AG04450 (cell line): ENCODE results near the gene SEZ6. TPM values are rescaled to one million over a fixed set of nuclear protein-coding genes. Genes with fewer than 3 reads are reported as not detected.

Source experiments
- CTCF ChIA-PET: fragments of 300-600, 350-600 bp; formaldehyde crosslinking; extraction: SDS; loops from one replicate; lab custom pipeline; 2022; ENCODE audit warnings: antibody characterized with exemption, inconsistent platforms; lab: Charles Lee
- POLR2A ChIA-PET: fragments of 350-600 bp; formaldehyde crosslinking; extraction: SDS; loops from one replicate; lab custom pipeline; 2021; ENCODE audit warnings: antibody characterized with exemption, inconsistent platforms; lab: Yijun Ruan, JAX
- DNase-seq: peaks from one replicate; pipeline ENCODE4 v3.0.0-alpha.2; 2011; ENCODE audit warnings: low read depth, low spot score
- H3K27ac ChIP-seq: one replicate; pipeline ENCODE4 v1.5.1; 2012; ENCODE audit warnings: low read depth, low read length, control low read depth
- H3K27me3 ChIP-seq: one replicate; pipeline ENCODE4 v1.6.0; 2012; ENCODE audit warnings: low read length; ENCODE audit not compliant: control insufficient read depth, insufficient read depth
- H3K4me3 ChIP-seq: 2 replicates; pipeline ENCODE4 v1.5.1; 2011; ENCODE audit warnings: mild to moderate bottlenecking, low read depth, low read length, control low read depth
- H3K9me3 ChIP-seq: 2 replicates; pipeline ENCODE4 v1.5.1; 2012; ENCODE audit warnings: low read length; ENCODE audit not compliant: control insufficient read depth, insufficient read depth
- polyA plus RNA-seq: library from polyadenylated mRNA; depleted of rRNA; stranded (reverse); fragments of >200 nt; gene quantifications from 2 replicates; pipeline ENCODE4 v1.2.3, GENCODE V29; 2011
- TF ChIP-seq, protein P1 (sequence below): IDR thresholded peaks from 2 replicates; pipeline ENCODE4 v1.5.1; 2011; ENCODE audit warnings: low read depth, low read length, control low read depth, inconsistent platforms

SEZ6 gene
- polyA plus RNA-seq, 1 experiment, result not detected

DNA sequence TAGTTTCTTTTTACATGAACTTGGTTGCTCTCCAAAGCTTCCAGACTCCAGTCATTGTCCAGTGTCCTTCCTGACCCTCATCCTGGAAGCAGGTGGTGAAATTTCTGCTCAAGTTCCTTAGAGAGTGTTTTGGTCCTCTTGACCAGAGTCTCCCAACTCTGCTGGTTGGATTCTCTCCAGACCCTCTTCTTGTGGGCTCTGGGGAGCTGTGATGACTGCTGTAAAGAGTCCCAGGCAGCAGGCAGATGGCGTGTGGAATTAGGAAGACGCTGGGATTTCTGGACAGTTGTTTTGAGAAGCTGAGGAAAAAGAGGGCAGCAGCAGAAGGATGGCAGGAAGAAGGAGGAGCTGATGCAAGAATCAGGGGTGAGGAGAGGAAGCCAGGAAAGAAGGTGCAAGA, 1.6 kb upstream of the SEZ6 start:
- ChIA-PET CTCF (no interaction called here), POLR2A (no interaction called here)
- Histone ChIP-seq H3K27me3 (peaks cover 62% of the 10 kb centered on the region), H3K9me3 (no peaks in the 10 kb centered on the region; the same call in 1 of the 2 replicates), H3K4me3 (no peak overlapping the region), H3K27ac (no peak overlapping the region)
- DNase-seq, result no peak
- TF ChIP-seq, protein P1, sequence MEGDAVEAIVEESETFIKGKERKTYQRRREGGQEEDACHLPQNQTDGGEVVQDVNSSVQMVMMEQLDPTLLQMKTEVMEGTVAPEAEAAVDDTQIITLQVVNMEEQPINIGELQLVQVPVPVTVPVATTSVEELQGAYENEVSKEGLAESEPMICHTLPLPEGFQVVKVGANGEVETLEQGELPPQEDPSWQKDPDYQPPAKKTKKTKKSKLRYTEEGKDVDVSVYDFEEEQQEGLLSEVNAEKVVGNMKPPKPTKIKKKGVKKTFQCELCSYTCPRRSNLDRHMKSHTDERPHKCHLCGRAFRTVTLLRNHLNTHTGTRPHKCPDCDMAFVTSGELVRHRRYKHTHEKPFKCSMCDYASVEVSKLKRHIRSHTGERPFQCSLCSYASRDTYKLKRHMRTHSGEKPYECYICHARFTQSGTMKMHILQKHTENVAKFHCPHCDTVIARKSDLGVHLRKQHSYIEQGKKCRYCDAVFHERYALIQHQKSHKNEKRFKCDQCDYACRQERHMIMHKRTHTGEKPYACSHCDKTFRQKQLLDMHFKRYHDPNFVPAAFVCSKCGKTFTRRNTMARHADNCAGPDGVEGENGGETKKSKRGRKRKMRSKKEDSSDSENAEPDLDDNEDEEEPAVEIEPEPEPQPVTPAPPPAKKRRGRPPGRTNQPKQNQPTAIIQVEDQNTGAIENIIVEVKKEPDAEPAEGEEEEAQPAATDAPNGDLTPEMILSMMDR, result no peak

DNA sequence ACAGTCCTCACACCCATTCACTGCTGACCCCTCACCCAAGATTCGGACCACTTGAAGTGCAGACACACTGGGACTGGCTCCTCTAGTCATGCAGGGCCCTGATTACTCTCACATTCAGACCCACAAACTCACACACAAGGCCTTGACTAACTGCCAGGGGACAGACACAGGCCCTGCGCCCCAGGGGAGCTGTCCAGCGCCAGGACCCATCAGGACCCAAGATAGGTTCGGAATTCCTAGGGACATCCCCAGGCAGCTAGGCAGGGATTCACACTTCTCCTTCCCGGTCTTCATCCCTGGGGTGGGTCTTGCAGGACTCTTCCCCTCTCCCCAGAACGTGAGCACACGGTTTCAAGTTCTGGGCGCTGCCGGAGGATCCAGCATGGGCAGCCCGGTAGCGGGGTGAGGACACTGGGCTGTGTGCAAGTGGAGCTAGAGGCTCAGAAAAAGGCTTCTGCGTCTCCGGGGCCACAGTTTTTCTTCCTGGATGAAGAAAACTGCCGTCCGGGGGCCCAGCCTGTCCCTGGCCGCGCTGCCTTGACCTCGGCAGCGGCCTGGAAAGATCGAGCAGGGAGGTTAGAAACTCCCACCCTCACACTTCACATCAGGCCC, 1.6 kb downstream of the SEZ6 start:
- Histone ChIP-seq H3K27me3 (peaks cover 74% of the 10 kb centered on the region), H3K27ac (no peak overlapping the region), H3K4me3 (no peak overlapping the region), H3K9me3 (no peaks in the 10 kb centered on the region; the same call in 1 of the 2 replicates)
- DNase-seq, result peak; percentile 3
- ChIA-PET CTCF (no interaction called here), POLR2A (no interaction called here)
- TF ChIP-seq, protein P1, result no peak

DNA sequence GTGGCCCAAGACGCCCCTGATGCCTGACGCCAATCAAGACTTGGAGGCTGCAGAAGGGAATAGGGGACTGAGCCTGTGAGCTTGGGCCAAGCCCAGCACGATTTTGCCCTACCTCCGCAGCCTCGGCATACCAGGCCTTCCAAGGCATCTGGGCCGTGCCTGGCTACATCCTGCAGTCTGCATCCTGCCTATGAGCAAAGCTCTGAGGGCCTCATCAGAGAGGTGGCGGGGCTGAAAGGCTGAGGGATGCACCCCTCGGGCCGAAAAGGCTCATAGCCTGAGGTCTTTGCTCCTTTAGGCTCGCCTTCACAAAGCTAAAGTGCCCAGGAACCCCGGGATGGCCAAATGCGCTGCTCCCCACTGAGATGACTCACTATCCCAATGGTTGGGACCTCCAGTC, 2.5 kb downstream of the SEZ6 start:
- H3K9me3 ChIP-seq, result no peaks in the 10 kb centered on the region; the same call in 1 of the 2 replicates
- CTCF ChIA-PET, result no interaction called here
- no peak for DNase-seq
- H3K27me3 ChIP-seq, result peaks cover 73% of the 10 kb centered on the region
- no peak overlapping the region for H3K4me3 ChIP-seq
- TF ChIP-seq, protein P1, result no peak
- POLR2A ChIA-PET, result no interaction called here
- no peak overlapping the region for H3K27ac ChIP-seq

DNA sequence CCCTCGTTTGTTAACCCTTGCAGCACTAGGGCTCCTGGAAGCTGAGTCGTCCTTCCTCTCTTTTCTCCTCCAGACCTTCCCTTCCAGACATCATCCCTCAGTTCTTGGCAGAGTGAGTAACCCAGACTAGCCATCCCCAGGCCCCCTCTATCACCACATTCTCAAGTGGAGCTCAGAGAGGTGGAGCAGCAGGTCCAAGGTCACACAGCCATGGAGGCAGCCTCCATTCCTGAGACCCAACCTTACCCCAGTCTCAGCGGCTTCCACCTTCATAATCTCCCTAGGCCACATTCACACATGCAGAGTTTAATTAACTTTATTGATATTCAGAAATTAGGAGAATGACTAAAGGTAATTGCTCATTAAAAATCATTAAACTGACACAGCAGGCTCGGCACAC, 3.0 kb downstream of the SEZ6 start:
- H3K27me3 ChIP-seq, result peaks cover 70% of the 10 kb centered on the region
- no peaks in the 10 kb centered on the region; the same call in 1 of the 2 replicates for H3K9me3 ChIP-seq
- ChIA-PET POLR2A (no interaction called here), CTCF (no interaction called here)
- no peak overlapping the region for H3K27ac ChIP-seq
- H3K4me3 ChIP-seq, result no peak overlapping the region
- TF ChIP-seq, protein P1, result no peak
- no peak for DNase-seq

DNA sequence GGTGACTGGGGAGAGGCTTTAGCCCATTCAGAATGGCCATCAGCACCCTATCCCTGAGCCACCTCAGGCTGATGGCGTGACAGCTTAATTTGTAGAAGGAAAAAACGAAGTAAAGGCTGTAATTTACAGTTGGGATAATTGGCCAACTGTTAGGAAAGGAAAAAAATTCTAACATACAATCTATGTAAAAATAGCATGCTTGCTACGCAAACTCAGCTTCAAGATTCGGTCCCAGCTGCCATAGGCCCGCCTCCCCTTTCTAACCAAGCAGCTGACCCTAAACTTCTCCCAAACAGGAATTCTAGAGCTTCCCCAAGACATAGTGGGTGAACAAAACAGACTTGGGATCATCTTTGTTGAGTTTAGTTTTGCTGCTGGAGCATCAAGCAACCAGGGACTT, 4.9 kb downstream of the SEZ6 start:
- ChIA-PET CTCF (no interaction called here), POLR2A (no interaction called here)
- TF ChIP-seq, protein P1, result no peak
- H3K27me3 ChIP-seq, result peaks cover 63% of the 10 kb centered on the region
- H3K4me3 ChIP-seq, result no peak overlapping the region
- DNase-seq, result no peak
- H3K27ac ChIP-seq, result no peak overlapping the region
- no peaks in the 10 kb centered on the region; the same call in 1 of the 2 replicates for H3K9me3 ChIP-seq
